ENCODE data around the gene PTPN2. TPM values are rescaled to one million over a fixed set of nuclear protein-coding genes. Genes with fewer than 3 reads are reported as not detected.
A peak's percentile ranks its signal among the peaks of the same experiment; 100 is the strongest.
"Not testable (repeated sequence)": the region's sequence is repeated elsewhere in the genome, so short reads cannot be mapped to it uniquely, and the experiment has no call there.

The PTPN2 gene
- total RNA-seq, 1 donor from 2014 or later, result 31.4 TPM

DNA sequence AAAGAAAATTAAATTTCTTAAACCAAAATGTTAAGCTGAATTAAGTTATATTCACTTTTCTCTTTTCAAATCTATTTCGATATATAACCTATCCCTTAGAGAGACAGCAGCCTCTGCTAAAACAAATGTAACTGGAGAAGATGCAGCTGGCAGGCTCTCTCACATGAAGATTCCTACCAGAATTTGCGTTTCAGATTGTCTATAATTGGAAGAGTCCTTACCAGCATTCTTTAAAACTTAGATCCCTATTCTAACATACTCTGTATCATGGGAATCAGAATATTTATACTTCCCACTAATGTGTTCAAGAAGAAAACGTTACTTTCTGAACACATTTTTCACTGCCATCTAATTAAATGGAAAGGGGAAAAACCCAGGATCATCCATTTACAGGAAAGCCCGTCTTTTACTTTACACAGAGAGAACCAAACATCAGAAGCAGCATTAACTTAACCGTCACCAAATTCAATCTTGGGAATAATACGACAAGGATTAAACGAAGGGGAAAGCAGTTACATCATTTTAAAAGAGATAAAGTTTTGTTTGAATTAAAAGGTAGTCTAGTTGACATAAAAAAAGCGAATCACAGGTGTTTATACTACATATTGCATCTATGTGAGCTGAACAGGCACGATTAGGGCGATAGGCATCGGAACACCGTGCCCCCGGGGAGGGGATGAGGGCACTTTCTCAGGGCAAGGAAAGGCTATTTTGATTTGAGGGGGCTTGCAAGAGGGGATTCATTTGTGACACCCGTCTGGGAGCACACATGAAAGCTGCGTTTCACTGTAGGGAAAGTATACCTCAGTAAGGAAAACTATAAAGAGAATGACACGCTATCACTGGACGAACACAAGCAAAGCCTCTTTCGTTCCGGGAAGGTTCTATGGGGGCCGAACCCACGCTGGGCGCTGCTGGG is 1.3 kb downstream of the PTPN2 start:
- DNase-seq (ENCODE audit: extremely low spot score, unreplicated experiment), result no peak
- Mint-ChIP-seq H3K27me3 (no peaks in the 10 kb centered on the region), H3K9me3 (no peaks in the 10 kb centered on the region), H3K36me3 (peaks cover 3% of the 10 kb centered on the region), H3K4me3 (peak overlapping the region; percentile 90), H3K4me1 (ENCODE audit: unreplicated experiment) (peaks cover 33% of the 10 kb centered on the region), H3K27ac (peak overlapping the region; percentile 96)
- TF ChIP-seq, protein P1, sequence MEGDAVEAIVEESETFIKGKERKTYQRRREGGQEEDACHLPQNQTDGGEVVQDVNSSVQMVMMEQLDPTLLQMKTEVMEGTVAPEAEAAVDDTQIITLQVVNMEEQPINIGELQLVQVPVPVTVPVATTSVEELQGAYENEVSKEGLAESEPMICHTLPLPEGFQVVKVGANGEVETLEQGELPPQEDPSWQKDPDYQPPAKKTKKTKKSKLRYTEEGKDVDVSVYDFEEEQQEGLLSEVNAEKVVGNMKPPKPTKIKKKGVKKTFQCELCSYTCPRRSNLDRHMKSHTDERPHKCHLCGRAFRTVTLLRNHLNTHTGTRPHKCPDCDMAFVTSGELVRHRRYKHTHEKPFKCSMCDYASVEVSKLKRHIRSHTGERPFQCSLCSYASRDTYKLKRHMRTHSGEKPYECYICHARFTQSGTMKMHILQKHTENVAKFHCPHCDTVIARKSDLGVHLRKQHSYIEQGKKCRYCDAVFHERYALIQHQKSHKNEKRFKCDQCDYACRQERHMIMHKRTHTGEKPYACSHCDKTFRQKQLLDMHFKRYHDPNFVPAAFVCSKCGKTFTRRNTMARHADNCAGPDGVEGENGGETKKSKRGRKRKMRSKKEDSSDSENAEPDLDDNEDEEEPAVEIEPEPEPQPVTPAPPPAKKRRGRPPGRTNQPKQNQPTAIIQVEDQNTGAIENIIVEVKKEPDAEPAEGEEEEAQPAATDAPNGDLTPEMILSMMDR (conservative IDR thresholded peaks at IDR 0.05), result no peak

DNA sequence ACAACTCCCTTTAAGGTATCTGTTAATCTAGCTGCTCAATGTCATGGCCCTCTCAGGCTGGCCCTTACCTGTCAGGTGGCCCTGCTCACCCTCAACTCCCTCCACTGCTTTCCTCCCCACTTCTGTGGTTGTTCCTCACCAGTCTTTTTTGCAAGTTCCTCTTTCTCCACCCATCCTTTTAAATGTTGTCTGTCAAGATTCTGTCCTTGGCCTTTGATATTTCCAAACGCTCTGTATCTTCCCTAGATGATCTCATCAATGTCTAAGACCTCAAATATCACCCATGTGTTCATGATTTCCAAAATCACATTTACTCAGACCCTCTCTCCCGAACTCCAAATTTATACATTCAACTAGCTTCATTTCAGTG is 3.5 kb downstream of the PTPN2 start:
- Mint-ChIP-seq H3K4me1 (ENCODE audit: unreplicated experiment) (peaks cover 35% of the 10 kb centered on the region), H3K9me3 (no peaks in the 10 kb centered on the region), H3K27me3 (no peaks in the 10 kb centered on the region), H3K36me3 (peaks cover 13% of the 10 kb centered on the region), H3K27ac (no peak overlapping the region), H3K4me3 (peak overlapping the region; percentile 1)
- TF ChIP-seq, protein P1 (conservative IDR thresholded peaks at IDR 0.05), result no peak
- no peak for DNase-seq (ENCODE audit: extremely low spot score, unreplicated experiment)

DNA sequence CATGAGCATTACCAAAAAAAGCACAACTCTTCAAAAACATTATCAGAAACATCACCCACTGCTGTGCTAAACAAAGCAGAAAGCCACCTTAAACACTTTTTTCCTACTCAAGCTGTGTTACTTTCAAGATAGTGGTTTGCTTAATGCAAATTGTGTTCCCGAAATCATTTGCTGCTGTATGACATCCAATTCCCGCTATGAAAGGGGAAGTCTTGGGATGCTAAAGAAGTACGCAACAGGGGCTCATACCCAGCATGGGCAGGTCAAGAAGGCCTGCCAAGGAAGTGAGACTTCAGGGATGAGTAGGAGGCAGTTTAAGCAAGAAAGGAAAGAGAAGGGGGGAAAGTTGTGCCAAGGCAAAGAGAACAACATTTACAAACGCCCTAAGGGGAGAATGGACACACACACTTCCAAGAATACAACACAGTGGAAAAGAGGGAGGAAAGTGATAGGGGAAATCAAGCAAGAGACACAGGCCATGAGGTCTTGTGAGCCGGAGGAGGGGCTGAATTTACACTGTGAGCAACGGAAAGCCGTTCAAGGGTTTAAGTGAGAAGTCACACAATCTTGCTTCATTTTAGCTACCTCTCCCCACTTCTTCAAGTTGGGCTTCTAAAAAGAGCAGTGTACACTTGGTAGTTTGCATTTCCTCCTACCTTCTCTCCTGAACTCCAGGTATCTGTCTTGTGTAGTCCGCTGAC is 4.0 kb downstream of the PTPN2 start:
- DNase-seq (ENCODE audit: extremely low spot score, unreplicated experiment), result no peak
- Mint-ChIP-seq H3K4me3 (peak overlapping the region; percentile 3), H3K9me3 (no peaks in the 10 kb centered on the region), H3K4me1 (ENCODE audit: unreplicated experiment) (peaks cover 37% of the 10 kb centered on the region), H3K27me3 (no peaks in the 10 kb centered on the region), H3K36me3 (peaks cover 15% of the 10 kb centered on the region), H3K27ac (no peak overlapping the region)
- TF ChIP-seq, protein P1 (conservative IDR thresholded peaks at IDR 0.05), result no peak

- not testable (repeated sequence) for H3K4me3 Mint-ChIP-seq; H3K9me3 Mint-ChIP-seq; H3K27me3 Mint-ChIP-seq; H3K27ac Mint-ChIP-seq; DNase-seq (ENCODE audit: extremely low spot score, unreplicated experiment)
- Mint-ChIP-seq H3K4me1 (ENCODE audit: unreplicated experiment) (peaks cover 14% of the 10 kb centered on the region), H3K36me3 (peaks cover 17% of the 10 kb centered on the region)
Measured at GRCh38 chr18:12874992-12875391, 9.0 kb downstream of the PTPN2 start.

- H3K27me3 Mint-ChIP-seq, H3K27ac Mint-ChIP-seq: not testable (repeated sequence)
Measured at GRCh38 chr18:12873961-12874567, 10.0 kb downstream of the PTPN2 start.

GRCh38 chr18:12872408-12872807 is 11.6 kb downstream of the PTPN2 start:
- TF ChIP-seq, protein P1 (conservative IDR thresholded peaks at IDR 0.05), result no peak
- Mint-ChIP-seq H3K36me3 (peaks cover 17% of the 10 kb centered on the region), H3K27ac (peak overlapping the region; percentile 42), H3K27me3 (no peaks in the 10 kb centered on the region), H3K4me1 (ENCODE audit: unreplicated experiment) (peaks cover 4% of the 10 kb centered on the region), H3K4me3 (no peak overlapping the region), H3K9me3 (peaks cover 4% of the 10 kb centered on the region)
- DNase-seq (ENCODE audit: extremely low spot score, unreplicated experiment), result no peak

More at GRCh38 chr18:12873961-12874567, 10.0 kb downstream of the PTPN2 start:
- H3K9me3 Mint-ChIP-seq; H3K4me3 Mint-ChIP-seq; H3K4me1 Mint-ChIP-seq (ENCODE audit: unreplicated experiment); DNase-seq (ENCODE audit: extremely low spot score, unreplicated experiment): not testable (repeated sequence)
- peaks cover 17% of the 10 kb centered on the region for H3K36me3 Mint-ChIP-seq
